Measurements from ENCODE around the gene ATP8B3. TPM values are rescaled to one million over a fixed set of nuclear protein-coding genes. Genes with fewer than 3 reads are reported as not detected.
A peak's percentile ranks its signal among the peaks of the same experiment; 100 is the strongest.

ATP8B3 gene
- total RNA-seq, 1 donor from 2014 or later: 0.96 TPM

DNA sequence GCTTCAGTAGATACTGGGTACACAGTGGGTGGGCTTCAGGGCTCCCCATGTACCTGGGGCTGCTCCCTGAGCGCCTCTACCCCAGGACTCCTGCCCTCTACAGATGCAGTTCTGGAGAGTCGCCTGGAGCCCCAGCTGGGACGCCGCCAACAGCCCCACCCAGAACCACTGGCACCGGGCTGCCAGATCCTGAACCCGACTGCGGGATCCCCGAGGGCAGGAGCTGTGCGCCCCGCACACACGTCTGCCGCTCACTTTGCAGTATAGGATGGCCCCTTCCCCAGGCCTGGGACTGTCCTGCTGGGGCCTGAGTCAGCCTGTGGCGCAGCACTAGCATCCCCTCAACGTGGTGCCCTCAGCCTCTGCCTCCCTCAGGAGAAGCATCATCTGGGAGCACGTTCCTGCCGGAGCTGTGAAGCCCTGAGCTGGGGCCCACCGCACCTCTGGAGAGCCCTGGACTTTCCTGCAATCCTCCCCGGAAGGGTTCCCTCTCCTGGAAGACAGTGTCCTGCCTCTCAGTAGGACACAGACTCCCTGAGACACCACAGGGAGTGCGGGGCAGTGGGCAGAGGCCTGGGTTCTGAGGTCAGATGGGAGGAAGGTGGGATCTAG lies 32.5 kb upstream of the ATP8B3 start:
- H3K27me3 ChIP-seq (ENCODE audit: control insufficient read depth, insufficient read depth, low read length): no peaks in the 10 kb centered on the region
- DNase-seq (ENCODE audit: low read depth): no peak
- no peak overlapping the region for H3K4me3 ChIP-seq (ENCODE audit: low read depth, low read length)
- TF ChIP-seq, protein P1, sequence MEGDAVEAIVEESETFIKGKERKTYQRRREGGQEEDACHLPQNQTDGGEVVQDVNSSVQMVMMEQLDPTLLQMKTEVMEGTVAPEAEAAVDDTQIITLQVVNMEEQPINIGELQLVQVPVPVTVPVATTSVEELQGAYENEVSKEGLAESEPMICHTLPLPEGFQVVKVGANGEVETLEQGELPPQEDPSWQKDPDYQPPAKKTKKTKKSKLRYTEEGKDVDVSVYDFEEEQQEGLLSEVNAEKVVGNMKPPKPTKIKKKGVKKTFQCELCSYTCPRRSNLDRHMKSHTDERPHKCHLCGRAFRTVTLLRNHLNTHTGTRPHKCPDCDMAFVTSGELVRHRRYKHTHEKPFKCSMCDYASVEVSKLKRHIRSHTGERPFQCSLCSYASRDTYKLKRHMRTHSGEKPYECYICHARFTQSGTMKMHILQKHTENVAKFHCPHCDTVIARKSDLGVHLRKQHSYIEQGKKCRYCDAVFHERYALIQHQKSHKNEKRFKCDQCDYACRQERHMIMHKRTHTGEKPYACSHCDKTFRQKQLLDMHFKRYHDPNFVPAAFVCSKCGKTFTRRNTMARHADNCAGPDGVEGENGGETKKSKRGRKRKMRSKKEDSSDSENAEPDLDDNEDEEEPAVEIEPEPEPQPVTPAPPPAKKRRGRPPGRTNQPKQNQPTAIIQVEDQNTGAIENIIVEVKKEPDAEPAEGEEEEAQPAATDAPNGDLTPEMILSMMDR (IDR thresholded peaks at IDR 0.05; ENCODE audit: insufficient read depth, low read length, poor library complexity, severe bottlenecking): no peak
- no peaks in the 10 kb centered on the region for H3K36me3 ChIP-seq (ENCODE audit: control insufficient read depth, insufficient read depth, low read length)

DNA sequence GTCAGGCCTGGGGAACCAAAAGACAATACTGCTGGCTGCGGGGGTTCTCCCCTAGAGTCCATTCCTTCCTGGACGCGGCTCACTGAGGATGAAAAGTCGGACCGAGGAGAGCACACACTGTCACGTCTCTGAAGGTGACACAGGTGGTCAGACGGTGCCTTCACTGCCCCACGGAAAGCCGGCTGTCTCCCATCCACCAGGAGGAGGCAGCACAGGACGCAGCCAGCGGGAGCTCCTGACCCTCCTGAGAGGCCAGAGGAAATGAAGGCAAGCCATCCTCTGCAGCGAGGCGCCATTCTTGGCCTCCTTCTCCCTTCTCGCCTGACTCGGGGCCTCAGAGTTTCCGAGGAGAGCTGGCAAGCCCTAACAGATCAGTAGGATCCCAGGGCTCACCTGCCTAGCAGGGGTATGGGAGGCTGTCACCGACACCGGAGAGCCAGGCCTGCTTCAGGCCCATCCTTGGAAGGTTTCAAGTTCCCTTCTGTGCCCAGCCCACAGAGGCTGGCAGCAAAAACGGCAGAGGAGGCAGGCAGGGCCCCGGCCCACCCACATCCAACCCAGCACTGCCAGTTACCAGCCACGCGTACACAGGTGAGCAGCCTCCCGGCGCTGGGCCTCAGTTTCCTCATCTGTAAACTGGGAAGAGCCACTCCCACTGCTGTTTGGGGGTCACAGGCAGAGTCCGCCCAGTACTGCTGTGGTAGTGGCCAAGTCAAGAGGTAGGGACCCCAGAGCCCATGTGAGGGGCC lies 31.7 kb upstream of the ATP8B3 start:
- TF ChIP-seq, protein P1 (IDR thresholded peaks at IDR 0.05; ENCODE audit: insufficient read depth, low read length, poor library complexity, severe bottlenecking): peak; percentile 38
- Histone ChIP-seq H3K4me3 (ENCODE audit: low read depth, low read length) (no peak overlapping the region), H3K27me3 (ENCODE audit: control insufficient read depth, insufficient read depth, low read length) (no peaks in the 10 kb centered on the region), H3K36me3 (ENCODE audit: control insufficient read depth, insufficient read depth, low read length) (no peaks in the 10 kb centered on the region)
- DNase-seq (ENCODE audit: low read depth): no peak

DNA sequence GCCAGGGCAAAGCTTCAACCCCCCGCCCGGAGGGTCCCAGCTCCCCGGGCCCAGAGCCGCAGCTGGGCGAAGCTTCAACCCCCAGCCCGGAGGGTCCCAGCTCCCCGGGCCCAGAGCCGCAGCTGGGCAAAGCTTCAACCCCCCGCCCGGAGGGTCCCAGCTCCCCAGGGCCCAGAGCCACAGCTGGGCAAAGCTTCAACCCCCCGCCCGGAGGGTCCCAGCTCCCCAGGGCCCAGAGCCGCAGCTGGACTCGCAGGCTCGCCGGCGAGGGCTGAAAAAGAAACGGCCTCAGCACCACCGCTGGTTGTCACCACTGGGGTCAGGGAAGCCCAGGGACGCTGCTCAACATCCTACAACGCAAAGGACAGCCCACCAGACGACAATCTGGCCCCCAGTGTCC lies 31.0 kb upstream of the ATP8B3 start:
- Histone ChIP-seq H3K36me3 (ENCODE audit: control insufficient read depth, insufficient read depth, low read length) (no peaks in the 10 kb centered on the region), H3K27me3 (ENCODE audit: control insufficient read depth, insufficient read depth, low read length) (no peaks in the 10 kb centered on the region), H3K4me3 (ENCODE audit: low read depth, low read length) (no peak overlapping the region)
- DNase-seq (ENCODE audit: low read depth): no peak
- TF ChIP-seq, protein P1 (IDR thresholded peaks at IDR 0.05; ENCODE audit: insufficient read depth, low read length, poor library complexity, severe bottlenecking): no peak

DNA sequence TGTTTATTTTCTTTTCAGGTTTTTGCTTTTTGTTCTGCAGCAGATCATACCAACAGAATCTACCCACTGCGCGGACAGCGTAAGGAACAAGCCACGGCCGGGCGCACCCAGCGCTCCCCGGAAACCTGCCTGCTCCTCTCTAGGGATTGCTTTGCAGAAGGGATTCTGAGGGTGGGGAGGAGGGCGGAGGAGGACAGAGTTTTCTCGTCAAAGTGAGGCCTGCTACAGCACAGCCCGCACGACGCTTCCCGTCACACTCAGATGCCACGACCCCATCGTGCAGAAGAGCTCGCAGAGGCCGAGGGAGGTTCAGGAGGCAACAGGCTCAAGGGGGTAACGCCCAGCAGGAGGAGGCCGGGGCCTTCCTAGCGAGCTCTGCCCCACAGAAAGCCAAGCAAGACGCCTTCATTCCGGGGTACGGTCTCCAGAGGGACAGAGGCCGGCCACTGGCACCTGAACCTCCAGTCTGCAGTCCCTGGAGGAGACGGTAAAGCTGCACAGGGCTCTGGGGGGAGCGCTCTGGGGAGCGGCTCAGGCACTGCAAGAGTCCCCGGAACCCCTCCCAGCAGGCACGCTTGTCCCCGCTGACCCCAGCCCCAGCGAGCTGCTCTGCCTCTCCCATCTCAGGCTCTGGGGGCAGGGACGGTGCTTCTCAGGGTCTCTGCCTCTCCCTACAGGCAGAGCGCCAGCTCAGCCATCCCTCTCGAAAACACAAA lies 29.3 kb upstream of the ATP8B3 start:
- TF ChIP-seq, protein P1 (IDR thresholded peaks at IDR 0.05; ENCODE audit: insufficient read depth, low read length, poor library complexity, severe bottlenecking): no peak
- Histone ChIP-seq H3K4me3 (ENCODE audit: low read depth, low read length) (no peak overlapping the region), H3K27me3 (ENCODE audit: control insufficient read depth, insufficient read depth, low read length) (no peaks in the 10 kb centered on the region), H3K36me3 (ENCODE audit: control insufficient read depth, insufficient read depth, low read length) (no peaks in the 10 kb centered on the region)
- no peak for DNase-seq (ENCODE audit: low read depth)

DNA sequence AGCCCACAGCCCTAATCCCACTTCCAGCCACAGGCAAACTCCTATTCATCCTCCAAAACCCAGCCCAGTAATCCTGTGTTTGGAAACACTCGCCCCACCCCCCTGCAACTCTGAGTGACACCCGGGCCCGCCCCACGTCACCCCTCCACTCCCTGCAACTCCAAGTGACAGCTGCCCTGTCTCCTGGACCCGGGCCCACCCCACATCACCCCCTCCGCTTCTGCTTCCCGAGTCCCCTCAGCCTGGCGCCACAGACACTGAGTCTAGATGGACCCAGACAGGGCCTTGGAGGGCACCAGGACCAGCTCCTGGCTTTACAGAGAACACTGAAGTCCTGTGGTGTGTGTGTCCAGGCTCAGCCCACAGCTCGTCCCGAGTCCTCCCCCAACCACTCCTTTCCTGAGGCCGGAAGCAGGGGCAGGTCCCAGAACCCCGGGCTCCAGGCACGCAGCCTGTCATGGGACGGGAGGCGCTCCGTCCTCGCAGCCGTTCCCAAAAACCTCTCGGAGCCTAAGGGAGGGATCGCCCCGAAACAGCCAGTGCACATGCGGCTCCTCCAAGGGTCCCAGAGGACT lies 28.6 kb upstream of the ATP8B3 start:
- TF ChIP-seq, protein P1 (IDR thresholded peaks at IDR 0.05; ENCODE audit: insufficient read depth, low read length, poor library complexity, severe bottlenecking): no peak
- no peaks in the 10 kb centered on the region for H3K27me3 ChIP-seq (ENCODE audit: control insufficient read depth, insufficient read depth, low read length)
- no peak overlapping the region for H3K4me3 ChIP-seq (ENCODE audit: low read depth, low read length)
- H3K36me3 ChIP-seq (ENCODE audit: control insufficient read depth, insufficient read depth, low read length): no peaks in the 10 kb centered on the region
- DNase-seq (ENCODE audit: low read depth): no peak

All from kidney epithelial cell (primary cell).